Liver (tissue), 9 donors: Measurements from ENCODE around the gene U2AF2. TPM values are rescaled to one million over a fixed set of nuclear protein-coding genes. Genes with fewer than 3 reads are reported as not detected.

Experiments used
- DNase-seq: peaks from one replicate; pipeline ENCODE4 v3.0.0-alpha.2; 2017; ENCODE audit warnings: low spot score
- H3K27ac ChIP-seq, 2 donors: one replicate each; pipeline ENCODE4 v1.7.0; 2013; ENCODE audit warnings: inconsistent platforms in 2 of 2, low read length in 2 of 2, control low read depth in 1 of 2, low read depth in 1 of 2, mild to moderate bottlenecking in 1 of 2
- H3K27me3 ChIP-seq, 4 donors: one replicate each; pipeline versions ENCODE4 v1.6.1 to v1.7.0; 2013; ENCODE audit warnings: low read length in 3 of 4, inconsistent platforms in 1 of 4, mild to moderate bottlenecking in 1 of 4, moderate library complexity in 1 of 4; ENCODE audit not compliant: control insufficient read depth in 4 of 4, insufficient read depth in 4 of 4
- H3K36me3 ChIP-seq, 4 donors: one replicate each; pipeline versions ENCODE4 v1.6.1 to v1.7.0; 2013; ENCODE audit warnings: low read length in 3 of 4, mild to moderate bottlenecking in 3 of 4, low read depth in 1 of 4, moderate library complexity in 1 of 4; ENCODE audit not compliant: control insufficient read depth in 4 of 4, insufficient read depth in 3 of 4
- H3K4me1 ChIP-seq, 4 donors: one replicate each; pipeline versions ENCODE4 v1.6.1 to v1.7.0; 2013; ENCODE audit warnings: low read length in 3 of 4, mild to moderate bottlenecking in 3 of 4, moderate library complexity in 1 of 4; ENCODE audit not compliant: control insufficient read depth in 4 of 4, insufficient read depth in 4 of 4
- H3K4me3 ChIP-seq, 3 donors: one replicate each; pipeline versions ENCODE4 v1.6.1 to v1.7.0; 2013; ENCODE audit warnings: low read length in 3 of 3, control low read depth in 1 of 3, low read depth in 1 of 3, mild to moderate bottlenecking in 1 of 3
- H3K9ac ChIP-seq, 2 donors: one replicate each; pipeline ENCODE4 v1.7.0; 2013; ENCODE audit warnings: low read length in 2 of 2, mild to moderate bottlenecking in 2 of 2, moderate library complexity in 2 of 2, control low read depth in 1 of 2, low read depth in 1 of 2
- H3K9me3 ChIP-seq, 4 donors: one replicate each; pipeline versions ENCODE4 v1.6.1 to v1.7.0; 2013; ENCODE audit warnings: low read length in 3 of 4; ENCODE audit not compliant: control insufficient read depth in 4 of 4
- ATF3 ChIP-seq: IDR thresholded peaks from 2 replicates; pipeline ENCODE4 v1.6.1; 2016; ENCODE audit warnings: antibody characterized with exemption
- CTCF ChIP-seq: fragments of 150-350 bp; IDR thresholded peaks from 2 replicates; pipeline ENCODE4 v1.5.1; 2017; ENCODE audit warnings: improper control_type of control experiment, low read depth, low read length; ENCODE audit not compliant: missing input control
- EGR1 ChIP-seq, 2 donors: IDR thresholded peaks; 2 replicates each; pipeline ENCODE4 v1.6.1; 2016 to 2018; ENCODE audit warnings: antibody characterized with exemption in 2 of 2, low read depth in 2 of 2
- FOXA1 ChIP-seq: IDR thresholded peaks from 2 replicates; pipeline ENCODE4 v1.6.1; 2016; ENCODE audit warnings: antibody characterized with exemption
- FOXA2 ChIP-seq: IDR thresholded peaks from 2 replicates; pipeline ENCODE4 v1.6.1; 2016; ENCODE audit warnings: antibody characterized with exemption
- GABPA ChIP-seq, 2 donors: IDR thresholded peaks in 1 of 2; conservative IDR thresholded peaks in 1 of 2; 2 replicates each; pipeline ENCODE4 v1.6.1; 2016; ENCODE audit warnings: antibody characterized with exemption in 2 of 2, mild to moderate bottlenecking in 1 of 2, moderate library complexity in 1 of 2
- HNF4A ChIP-seq, 2 donors: conservative IDR thresholded peaks; 2 replicates each; pipeline ENCODE4 v1.6.1; 2016; ENCODE audit warnings: antibody characterized with exemption in 2 of 2, mild to moderate bottlenecking in 2 of 2
- HNF4G ChIP-seq: IDR thresholded peaks from 2 replicates; pipeline ENCODE4 v1.6.1; 2016; ENCODE audit warnings: antibody characterized with exemption
- MAX ChIP-seq: IDR thresholded peaks from 2 replicates; pipeline ENCODE4 v1.6.1; 2016; ENCODE audit warnings: antibody characterized with exemption
- NR2F2 ChIP-seq: IDR thresholded peaks from 2 replicates; pipeline ENCODE4 v1.6.1; 2016; ENCODE audit warnings: antibody characterized with exemption
- RAD21 ChIP-seq, 2 donors: IDR thresholded peaks; 2 replicates each; pipeline ENCODE4 v1.6.1; 2016; ENCODE audit warnings: antibody characterized with exemption in 2 of 2, mild to moderate bottlenecking in 2 of 2
- REST ChIP-seq: IDR thresholded peaks from 2 replicates; pipeline ENCODE4 v1.6.1; 2016; ENCODE audit warnings: antibody characterized with exemption, mild to moderate bottlenecking
- RXRA ChIP-seq, 2 donors: IDR thresholded peaks; 2 replicates each; pipeline ENCODE4 v1.6.1; 2017 to 2018; ENCODE audit warnings: antibody characterized with exemption in 2 of 2, mild to moderate bottlenecking in 1 of 2
- SP1 ChIP-seq: IDR thresholded peaks from 2 replicates; pipeline ENCODE4 v1.6.1; 2018; ENCODE audit warnings: antibody characterized with exemption, mild to moderate bottlenecking
- TAF1 ChIP-seq: conservative IDR thresholded peaks from 2 replicates; pipeline ENCODE4 v1.6.1; 2016; ENCODE audit warnings: antibody characterized with exemption, mild to moderate bottlenecking
- YY1 ChIP-seq: IDR thresholded peaks from 2 replicates; pipeline ENCODE4 v1.6.1; 2016; ENCODE audit warnings: antibody characterized with exemption, mild to moderate bottlenecking
- ZBTB33 ChIP-seq: IDR thresholded peaks from 2 replicates; pipeline ENCODE4 v1.6.1; 2016; ENCODE audit warnings: antibody characterized with exemption
- WGBS: extraction: QIAGEN DNeasy Blood & Tissue Kit; methylation state at CpG from one replicate; pipeline ENCODE4 v1.1.7; 2013; 5-methylcytosine and 5-hydroxymethylcytosine counted together
- polyA plus RNA-seq, 2 donors: library from polyadenylated mRNA; stranded (reverse) in 1 of 2; unstranded in 1 of 2; fragments of 200-250 nt in 1 of 2; fragments of >200 nt in 1 of 2; fragmentation: Nextera tagmentation in 1 of 2; extraction: Ambion mirVana in 1 of 2; gene quantifications; one replicate each; pipeline versions ENCODE4 v1.2.1 to v1.2.3, GENCODE V29; 2013 to 2015
- total RNA-seq, 2 donors: library from RNA; depleted of rRNA; stranded (reverse); fragments of >200 nt; gene quantifications; one replicate each; pipeline ENCODE4 v1.2.3, GENCODE V29; 2014
- donor health status: healthy.
- donor health status: healthy.
- donor health status: healthy.
- donor health status: healthy.
- donor health status: healthy.

U2AF2 gene
- total and polyA plus RNA-seq, 4 donors, result 8.6 to 66.6 (median 51.2) TPM

- TF ChIP-seq SP1 (no peak), REST (no peak), EGR1 (IDR thresholded peaks at IDR 0.05; ENCODE audit: low read depth in 2 of 2) (no peak), RAD21 (IDR thresholded peaks at IDR 0.05) (no peak), MAX (no peak), GABPA (IDR thresholded peaks at IDR 0.05 in 1 of 2, conservative IDR thresholded peaks at IDR 0.05 in 1 of 2) (no peak), NR2F2 (no peak)
- H3K4me1 ChIP-seq, result peaks cover 6 to 48% (median 37%) of the 10 kb centered on the region in 4 donors
- H3K9me3 ChIP-seq, result no peaks in the 10 kb centered on the region
- H3K27ac ChIP-seq, result no peak overlapping the region
- H3K9ac ChIP-seq, result no peak overlapping the region
- no peak overlapping the region for H3K4me3 ChIP-seq
- WGBS, result 93% methylated on average over 6 of the region's 6 CpGs
- no peak for DNase-seq
- H3K27me3 ChIP-seq, result no peaks in the 10 kb centered on the region
- H3K36me3 ChIP-seq, result peaks cover 10 to 48% (median 19%) of the 10 kb centered on the region in 4 donors
Observed at GRCh38 chr19:55685776-55686175, 30.9 kb downstream of the U2AF2 start.

- WGBS, result 88% methylated on average over 29 of the region's 29 CpGs
Observed at GRCh38 chr19:55686311-55687050, 31.6 kb downstream of the U2AF2 start.

More at GRCh38 chr19:55686311-55687050, 31.6 kb downstream of the U2AF2 start:
- no peak for TF ChIP-seq CTCF
- no peak for TF ChIP-seq GABPA (IDR thresholded peaks at IDR 0.05 in 1 of 2, conservative IDR thresholded peaks at IDR 0.05 in 1 of 2)
- TF ChIP-seq HNF4G, result no peak
- TF ChIP-seq REST, result no peak
- no peak for TF ChIP-seq SP1
- TF ChIP-seq YY1, result no peak
- TF ChIP-seq ZBTB33, result no peak
- TF ChIP-seq ATF3, result no peak
- TF ChIP-seq RAD21 (IDR thresholded peaks at IDR 0.05), result no peak
- no peak for TF ChIP-seq RXRA (IDR thresholded peaks at IDR 0.05)
- no peak for TF ChIP-seq TAF1
- no peak for TF ChIP-seq HNF4A (conservative IDR thresholded peaks at IDR 0.05)
- no peak for TF ChIP-seq MAX
- no peak for TF ChIP-seq FOXA2
- TF ChIP-seq FOXA1, result no peak
- H3K9ac ChIP-seq, result no peak overlapping the region
- peaks cover 6 to 52% (median 21%) of the 10 kb centered on the region in 4 donors for H3K36me3 ChIP-seq
- DNase-seq, result no peak
- H3K4me3 ChIP-seq, result no peak overlapping the region
- H3K27ac ChIP-seq, result no peak overlapping the region
- no peaks in the 10 kb centered on the region for H3K9me3 ChIP-seq
- no peaks in the 10 kb centered on the region for H3K27me3 ChIP-seq
- H3K4me1 ChIP-seq, result peaks cover 4 to 41% (median 32%) of the 10 kb centered on the region in 4 donors
